D721Med (cell line): Measurements from ENCODE around the gene PKD1L1.
"Not testable (repeated sequence)": the region's sequence is repeated elsewhere in the genome, so short reads cannot be mapped to it uniquely, and the experiment has no call there.

Experiments
- DNase-seq: peaks from one replicate; pipeline ENCODE4 v3.0.0; 2011; ENCODE audit warnings: low spot score; ENCODE audit not compliant: insufficient read length
- FAIRE-seq: peaks from 2 replicates; lab custom pipeline; 2011; peaks lifted over from hg19 to GRCh38; lab: Jason Lieb, UNC
- CTCF ChIP-seq: IDR thresholded peaks from 2 replicates; pipeline ENCODE4 v1.5.1; 2012; ENCODE audit warnings: mild to moderate bottlenecking, control low read depth; ENCODE audit not compliant: insufficient read depth; ENCODE audit errors: missing control alignments

The PKD1L1 gene

GRCh38 chr7:47948141-47948790 lies at the start of gene PKD1L1:
TSS of gene PKD1L1 (minus strand) at chr7:47948466. CDS start at chr7:47948440, 26 bp downstream.
- TF ChIP-seq CTCF, result no peak
- FAIRE-seq (no peak), DNase-seq (no peak)

GRCh38 chr7:47992446-47992845 lies 44.2 kb upstream of the PKD1L1 start:
- DNase-seq, result no peak
- no peak for TF ChIP-seq CTCF
- no peak for FAIRE-seq

GRCh38 chr7:47991741-47992311 lies 43.6 kb upstream of the PKD1L1 start:
- TF ChIP-seq CTCF, result peak; percentile 45
- no peak for DNase-seq
- no peak for FAIRE-seq

GRCh38 chr7:47991270-47991669 lies 43.0 kb upstream of the PKD1L1 start:
- no peak for DNase-seq
- TF ChIP-seq CTCF, result no peak
- no peak for FAIRE-seq

GRCh38 chr7:47990592-47990991 lies 42.3 kb upstream of the PKD1L1 start:
- no peak for FAIRE-seq
- DNase-seq, result no peak
- no peak for TF ChIP-seq CTCF

- not testable (repeated sequence) for FAIRE-seq, DNase-seq
These were observed 41.5 kb upstream of the PKD1L1 start for GRCh38 chr7:47989607-47990400.

- FAIRE-seq (no peak), DNase-seq (no peak)
- TF ChIP-seq CTCF, result no peak
These were observed 40.5 kb upstream of the PKD1L1 start for GRCh38 chr7:47988496-47989386.
